NCI-H128 (cell line): ENCODE data around the gene WHRN.

Experiments
- DNase-seq: peaks from one replicate; lab custom pipeline; 2025; ENCODE audit not compliant: unreplicated experiment; lab: John Stamatoyannopoulos, UW

Gene WHRN

GRCh38 chr9:114493521-114494184, 11.6 kb downstream of the WHRN start:
- DNase-seq: no peak

GRCh38 chr9:114492991-114493390, 12.3 kb downstream of the WHRN start:
- no peak for DNase-seq

- no peak for DNase-seq
Measured at GRCh38 chr9:114491430-114492003, 13.8 kb downstream of the WHRN start.

GRCh38 chr9:114489928-114490327, 15.3 kb downstream of the WHRN start:
- DNase-seq: no peak

DNA sequence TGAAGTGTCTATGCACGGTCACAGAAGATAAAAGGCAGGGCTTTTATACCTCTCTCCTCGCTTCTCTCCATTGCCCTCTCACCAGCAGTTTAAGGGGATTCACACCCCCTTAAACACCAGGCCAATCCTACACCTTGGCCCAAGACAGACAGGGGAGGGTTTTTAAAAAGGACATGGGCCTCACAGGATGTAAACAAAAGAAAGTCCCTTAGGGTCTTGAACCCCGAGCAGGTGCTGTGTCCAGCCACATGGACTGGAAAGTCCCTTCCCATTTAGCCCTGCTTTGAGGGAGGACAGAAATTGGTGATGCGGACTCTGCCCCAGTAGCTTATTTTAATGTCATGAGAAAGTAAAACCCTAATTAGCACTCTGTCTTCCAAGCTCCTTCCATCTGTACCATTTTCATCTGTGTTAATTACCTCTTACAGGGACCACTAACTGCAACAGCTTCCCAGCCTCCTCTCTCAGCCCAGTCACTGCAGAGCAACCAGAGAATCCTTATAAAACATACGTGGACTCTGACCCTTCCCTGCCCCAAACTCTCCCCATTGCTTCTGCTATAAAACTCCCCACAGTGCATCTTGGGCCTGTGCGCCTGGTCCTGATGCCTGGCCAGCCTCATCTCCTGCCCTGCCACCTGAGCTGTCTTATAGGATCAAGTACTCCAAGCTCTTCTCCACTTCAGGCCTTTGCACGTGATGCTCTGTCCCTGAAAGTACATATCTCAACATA, 16.7 kb downstream of the WHRN start:
- no peak for DNase-seq

DNA sequence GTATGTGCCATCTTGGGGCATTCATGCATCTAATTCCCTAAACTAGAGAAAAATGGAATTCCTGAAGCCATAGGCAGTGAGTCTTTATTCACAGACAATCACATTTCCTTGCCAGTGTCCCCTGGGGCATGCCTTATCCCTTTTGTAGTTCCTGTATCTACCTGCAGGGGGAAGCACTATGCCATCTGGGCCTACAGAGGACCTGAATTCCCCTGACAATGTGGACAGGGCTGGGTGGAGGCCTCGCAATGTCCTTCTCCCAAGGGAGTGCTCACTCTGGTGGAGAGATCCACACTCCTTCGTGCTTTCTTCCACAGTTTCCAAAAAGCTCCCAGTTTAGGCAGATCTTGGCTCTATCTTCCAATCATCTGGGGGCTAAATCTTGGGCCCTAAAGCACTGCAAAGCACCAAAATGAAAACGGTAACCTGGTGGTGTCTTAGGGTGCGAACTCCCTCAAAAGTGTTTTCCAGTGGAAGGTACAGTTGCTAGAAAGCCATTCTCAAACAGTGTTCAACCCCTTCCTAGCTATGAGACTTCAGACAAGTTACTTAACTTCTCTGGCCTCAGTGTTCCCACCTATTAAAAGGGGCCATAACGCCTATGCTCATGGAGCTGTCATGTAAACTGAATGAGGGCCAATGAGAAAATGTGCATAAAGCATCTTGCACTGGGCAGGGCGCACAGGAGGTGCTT, 17.5 kb downstream of the WHRN start:
- peak; percentile 67 for DNase-seq

- DNase-seq: no peak
Measured at GRCh38 chr9:114486205-114486963, 18.9 kb downstream of the WHRN start.

DNA sequence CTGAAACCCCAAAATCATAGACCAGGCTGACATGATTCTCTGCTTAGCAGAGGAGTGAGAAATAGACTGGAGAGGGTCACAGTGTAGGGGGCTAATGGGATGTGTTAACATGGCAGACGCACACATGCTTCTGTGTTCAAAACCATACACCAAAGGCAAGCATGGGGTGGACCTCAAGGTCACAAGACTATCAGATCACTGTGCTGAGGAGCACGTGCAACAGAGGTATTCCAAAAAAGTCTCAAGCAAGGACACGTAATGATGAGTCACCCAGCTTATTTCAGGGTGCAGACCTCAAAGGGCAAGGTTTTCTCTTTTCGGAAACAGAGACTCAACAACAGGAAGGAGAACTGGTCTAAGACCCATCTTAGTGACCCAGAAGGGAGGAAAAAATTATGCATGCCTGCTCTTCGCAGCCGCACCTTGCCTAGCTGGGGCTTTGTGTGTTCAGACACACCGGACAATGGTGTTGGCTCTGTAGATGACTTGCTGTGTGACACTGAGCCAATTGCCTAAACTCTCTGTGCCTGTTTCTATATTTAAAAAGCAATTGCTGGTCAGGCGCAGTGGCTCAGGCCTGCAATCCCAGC, 20.3 kb downstream of the WHRN start:
- no peak for DNase-seq

GRCh38 chr9:114484215-114484853, 20.9 kb downstream of the WHRN start:
- DNase-seq: no peak

DNA sequence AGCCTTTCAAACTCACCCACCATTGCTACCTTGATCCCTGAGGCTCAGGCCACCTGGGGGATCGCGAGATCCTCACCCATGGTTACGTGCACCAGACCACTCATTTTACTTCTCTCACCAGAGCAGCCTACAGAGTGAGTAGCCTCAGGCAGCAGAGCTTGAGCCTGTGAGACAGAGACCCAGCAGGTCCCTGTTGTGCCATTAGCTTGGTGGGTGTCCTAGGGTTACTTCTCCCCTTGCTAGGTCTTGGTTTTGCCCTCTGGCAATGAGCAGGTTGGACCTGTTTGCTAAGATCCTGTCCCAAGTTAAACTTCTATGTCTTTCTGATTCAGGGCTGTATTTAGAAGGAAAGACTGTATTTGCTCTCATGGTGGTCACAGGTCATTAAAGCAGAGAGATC, 21.8 kb downstream of the WHRN start:
- no peak for DNase-seq

DNA sequence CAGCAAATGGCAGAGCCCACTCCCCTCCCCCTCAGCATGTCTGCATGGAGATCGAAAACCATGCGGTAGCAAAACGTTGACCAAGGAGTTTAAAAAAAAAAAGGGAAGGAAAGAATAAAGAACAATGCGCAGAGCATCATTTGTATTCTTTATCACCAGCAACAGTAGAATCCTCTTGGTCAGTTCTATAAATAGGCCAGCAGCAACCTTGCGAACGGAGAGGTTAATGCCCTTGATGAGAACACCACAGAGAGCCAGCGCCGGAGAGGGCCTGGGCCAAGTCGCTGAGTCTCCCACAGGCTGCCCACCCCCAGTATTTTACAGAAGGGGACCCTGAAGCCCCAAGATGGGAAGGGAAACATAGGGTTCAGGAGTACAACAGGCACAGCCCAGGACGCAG, 22.7 kb downstream of the WHRN start:
- DNase-seq: no peak

- no peak for DNase-seq
Measured at GRCh38 chr9:114481789-114482188, 23.5 kb downstream of the WHRN start.

DNA sequence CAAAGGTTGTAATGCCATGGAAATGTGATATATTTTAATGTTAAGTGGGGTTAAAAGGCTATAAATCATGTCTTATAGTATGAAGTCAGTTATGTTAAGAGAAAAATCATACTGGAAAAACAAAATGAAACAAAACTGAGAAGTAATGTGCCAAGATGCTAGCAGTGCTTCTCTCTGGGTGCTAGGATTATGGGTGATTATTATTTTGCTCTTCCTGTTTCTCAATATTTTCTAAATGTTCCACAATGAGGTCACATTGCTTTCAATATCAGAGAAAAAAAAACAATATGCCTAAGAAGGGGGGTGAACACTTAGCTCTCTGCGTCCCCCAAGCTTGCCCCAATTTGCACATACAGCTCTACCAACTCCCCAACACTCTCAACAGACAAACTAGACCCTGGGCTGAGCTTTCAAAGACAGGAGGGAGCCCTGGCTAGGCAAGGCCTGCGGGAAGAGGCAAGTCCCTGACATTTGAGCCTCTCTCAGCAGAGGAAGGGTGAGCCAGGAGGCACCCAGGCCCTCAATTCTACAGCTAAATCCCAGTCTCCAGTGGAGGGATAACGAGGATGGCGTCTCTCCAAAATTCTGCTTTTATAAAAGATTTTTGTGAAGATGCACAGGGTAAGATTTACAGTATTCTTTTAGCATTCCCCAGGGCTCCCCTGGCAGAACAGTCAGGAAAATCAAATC, 24.4 kb downstream of the WHRN start:
- no peak for DNase-seq

- no peak for DNase-seq
Measured at GRCh38 chr9:114478871-114479270, 26.4 kb downstream of the WHRN start.

DNA sequence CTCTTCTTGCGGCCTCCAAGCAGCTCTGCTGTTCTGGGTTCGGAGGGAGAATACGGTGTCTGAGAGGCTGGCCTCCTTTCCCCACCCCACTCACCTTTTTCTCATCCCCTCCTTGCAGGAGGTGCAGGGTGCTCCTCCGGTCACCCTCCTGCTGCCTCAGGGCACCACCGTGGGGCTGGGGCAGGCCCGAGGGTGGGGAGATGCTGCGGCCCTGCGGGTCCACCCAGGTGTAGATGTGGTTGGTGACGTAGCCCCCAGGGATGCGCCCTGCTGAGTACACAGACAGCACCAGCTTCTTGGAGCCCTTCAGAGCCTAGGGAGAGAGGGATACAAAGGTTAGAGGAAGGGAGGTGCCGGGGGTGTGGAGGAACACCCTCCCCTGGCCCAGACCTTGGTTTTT, 26.8 kb downstream of the WHRN start:
- no peak for DNase-seq

- no peak for DNase-seq
Measured at GRCh38 chr9:114477642-114478041, 27.6 kb downstream of the WHRN start.

- DNase-seq: no peak
Measured at GRCh38 chr9:114476891-114477469, 28.3 kb downstream of the WHRN start.

DNA sequence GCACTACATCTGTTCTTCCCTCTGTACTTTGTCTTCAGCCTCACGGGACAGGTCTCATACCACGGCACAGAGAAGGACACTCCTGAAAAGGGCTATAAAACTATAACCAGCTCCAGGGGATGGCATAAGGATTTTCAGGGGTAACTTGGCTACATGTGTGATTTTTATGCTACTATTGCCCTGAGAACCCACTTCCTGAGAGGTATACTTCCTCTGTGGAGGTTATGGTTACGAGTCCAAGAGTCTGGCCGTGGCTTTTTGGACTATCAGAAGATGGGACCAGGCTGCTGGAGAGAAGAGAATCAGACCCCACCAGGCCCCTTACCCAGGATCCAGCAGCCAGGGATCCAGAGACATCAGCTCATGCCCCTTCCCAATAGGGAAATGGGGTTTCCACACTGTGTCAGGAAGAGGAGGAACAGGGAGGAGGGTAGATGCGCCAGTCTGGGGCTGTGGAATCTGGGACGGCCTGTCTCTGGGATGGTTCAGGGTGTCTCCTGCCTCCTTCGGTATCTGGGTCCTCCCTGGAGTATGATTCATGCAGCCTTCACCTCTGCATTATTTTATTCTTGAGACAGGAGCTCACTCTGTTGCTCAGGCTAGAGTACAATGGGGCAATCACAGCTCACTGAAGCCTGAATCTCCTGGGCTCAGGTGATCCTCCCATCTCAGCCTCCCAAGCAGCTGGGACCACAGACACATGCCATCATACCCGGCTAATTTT, 29.7 kb downstream of the WHRN start:
- no peak for DNase-seq

GRCh38 chr9:114474425-114474824, 30.8 kb downstream of the WHRN start:
- no peak for DNase-seq
